LNCaP clone FGC (cell line): ENCODE measurements around the gene MFNG.

Experiments
- DNase-seq: peaks from one replicate; pipeline ENCODE4 v3.0.0-alpha.2; 2011; ENCODE audit warnings: low read depth
- H3K4me3 ChIP-seq: 2 replicates; pipeline ENCODE4 v1.5.1; 2011; ENCODE audit warnings: mild to moderate bottlenecking, low read depth, low read length, control low read depth
- CTCF ChIP-seq: IDR thresholded peaks from 2 replicates; pipeline ENCODE4 v1.5.1; 2012; ENCODE audit warnings: mild to moderate bottlenecking; ENCODE audit not compliant: control insufficient read depth, insufficient read depth; ENCODE audit errors: extremely low read depth

The MFNG gene

GRCh38 chr22:37427711-37428635, 58.2 kb downstream of the MFNG start:
- TF ChIP-seq CTCF, result no peak
- no peak for DNase-seq
- H3K4me3 ChIP-seq, result peak overlapping the region; percentile 53; the same call in 1 of the 2 replicates

- DNase-seq, result no peak
- no peak for TF ChIP-seq CTCF
- H3K4me3 ChIP-seq, result peak within 1 kb of the TSS; percentile 53
These were observed 59.0 kb downstream of the MFNG start, which contains the start of gene ELFN2 for GRCh38 chr22:37427135-37427710. ELFN2 (minus strand) TSS chr22:37427479; CDS start chr22:37375534, 51,945 bp downstream.

GRCh38 chr22:37426706-37427134, 59.5 kb downstream of the MFNG start:
- H3K4me3 ChIP-seq, result peak overlapping the region; percentile 53
- no peak for TF ChIP-seq CTCF
- no peak for DNase-seq

GRCh38 chr22:37425800-37426705, 60.1 kb downstream of the MFNG start:
- DNase-seq, result no peak
- H3K4me3 ChIP-seq, result no peak overlapping the region
- no peak for TF ChIP-seq CTCF

GRCh38 chr22:37425369-37425768, 60.8 kb downstream of the MFNG start:
- H3K4me3 ChIP-seq, result no peak overlapping the region
- DNase-seq, result no peak
- TF ChIP-seq CTCF, result no peak

- no peak for DNase-seq
- no peak for TF ChIP-seq CTCF
These were observed 62.9 kb downstream of the MFNG start for GRCh38 chr22:37423283-37423682.

More at GRCh38 chr22:37423283-37423682, 62.9 kb downstream of the MFNG start:
- no peak overlapping the region for H3K4me3 ChIP-seq
